Measurements from ENCODE around the gene SLC15A4.

Gene SLC15A4

GRCh38 chr12:128820723-128821432 is 2.9 kb downstream of the SLC15A4 start (continued):
- TF ChIP-seq TSHZ2 (CRISPR knock-in tag; IDR thresholded peaks at IDR 0.05), result no peak

DNA sequence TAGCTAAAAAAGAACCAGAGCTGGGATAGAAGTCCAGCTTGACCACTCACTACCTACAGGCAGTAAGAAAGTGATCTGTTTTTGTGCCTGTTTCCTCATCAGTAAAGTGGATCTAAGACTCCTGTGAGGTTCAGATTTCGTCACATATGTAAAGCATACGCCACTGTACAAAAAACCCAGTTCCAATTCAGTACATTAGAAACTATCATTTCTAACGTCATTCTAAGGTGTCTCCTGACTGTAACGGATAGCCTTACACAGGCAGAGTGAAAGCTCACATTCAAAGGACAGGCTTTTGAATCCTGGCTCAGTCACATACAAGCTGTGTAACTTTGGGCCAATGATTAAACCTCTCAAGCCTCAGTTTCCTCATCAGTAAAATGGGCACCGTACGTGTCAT is 3.5 kb downstream of the SLC15A4 start:
- no peak for ATAC-seq
- TF ChIP-seq RARB (CRISPR knock-in tag; IDR thresholded peaks at IDR 0.05) (no peak), CREB5 (CRISPR knock-in tag; IDR thresholded peaks at IDR 0.05; ENCODE audit: low read depth) (no peak), ZFP30 (CRISPR knock-in tag; IDR thresholded peaks at IDR 0.05) (no peak), TCF4 (CRISPR knock-in tag; IDR thresholded peaks at IDR 0.05; ENCODE audit: borderline replicate concordance) (no peak), ESRRG (CRISPR knock-in tag; IDR thresholded peaks at IDR 0.05) (no peak), BACH2 (CRISPR knock-in tag; IDR thresholded peaks at IDR 0.05; ENCODE audit: borderline replicate concordance) (no peak), TSHZ2 (CRISPR knock-in tag; IDR thresholded peaks at IDR 0.05) (no peak), ZFP3 (CRISPR knock-in tag; IDR thresholded peaks at IDR 0.05) (no peak), CSDC2 (CRISPR knock-in tag; IDR thresholded peaks at IDR 0.05) (no peak), ISL1 (CRISPR knock-in tag; IDR thresholded peaks at IDR 0.05) (no peak), SNAI2 (CRISPR knock-in tag; IDR thresholded peaks at IDR 0.05) (no peak), ZC3H10 (CRISPR knock-in tag; IDR thresholded peaks at IDR 0.05) (no peak)
- TF ChIP-seq, protein P1, sequence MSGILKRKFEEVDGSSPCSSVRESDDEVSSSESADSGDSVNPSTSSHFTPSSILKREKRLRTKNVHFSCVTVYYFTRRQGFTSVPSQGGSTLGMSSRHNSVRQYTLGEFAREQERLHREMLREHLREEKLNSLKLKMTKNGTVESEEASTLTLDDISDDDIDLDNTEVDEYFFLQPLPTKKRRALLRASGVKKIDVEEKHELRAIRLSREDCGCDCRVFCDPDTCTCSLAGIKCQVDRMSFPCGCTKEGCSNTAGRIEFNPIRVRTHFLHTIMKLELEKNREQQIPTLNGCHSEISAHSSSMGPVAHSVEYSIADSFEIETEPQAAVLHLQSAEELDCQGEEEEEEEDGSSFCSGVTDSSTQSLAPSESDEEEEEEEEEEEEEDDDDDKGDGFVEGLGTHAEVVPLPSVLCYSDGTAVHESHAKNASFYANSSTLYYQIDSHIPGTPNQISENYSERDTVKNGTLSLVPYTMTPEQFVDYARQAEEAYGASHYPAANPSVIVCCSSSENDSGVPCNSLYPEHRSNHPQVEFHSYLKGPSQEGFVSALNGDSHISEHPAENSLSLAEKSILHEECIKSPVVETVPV (CRISPR knock-in tag; IDR thresholded peaks at IDR 0.05), result no peak
- TF ChIP-seq, protein P2, sequence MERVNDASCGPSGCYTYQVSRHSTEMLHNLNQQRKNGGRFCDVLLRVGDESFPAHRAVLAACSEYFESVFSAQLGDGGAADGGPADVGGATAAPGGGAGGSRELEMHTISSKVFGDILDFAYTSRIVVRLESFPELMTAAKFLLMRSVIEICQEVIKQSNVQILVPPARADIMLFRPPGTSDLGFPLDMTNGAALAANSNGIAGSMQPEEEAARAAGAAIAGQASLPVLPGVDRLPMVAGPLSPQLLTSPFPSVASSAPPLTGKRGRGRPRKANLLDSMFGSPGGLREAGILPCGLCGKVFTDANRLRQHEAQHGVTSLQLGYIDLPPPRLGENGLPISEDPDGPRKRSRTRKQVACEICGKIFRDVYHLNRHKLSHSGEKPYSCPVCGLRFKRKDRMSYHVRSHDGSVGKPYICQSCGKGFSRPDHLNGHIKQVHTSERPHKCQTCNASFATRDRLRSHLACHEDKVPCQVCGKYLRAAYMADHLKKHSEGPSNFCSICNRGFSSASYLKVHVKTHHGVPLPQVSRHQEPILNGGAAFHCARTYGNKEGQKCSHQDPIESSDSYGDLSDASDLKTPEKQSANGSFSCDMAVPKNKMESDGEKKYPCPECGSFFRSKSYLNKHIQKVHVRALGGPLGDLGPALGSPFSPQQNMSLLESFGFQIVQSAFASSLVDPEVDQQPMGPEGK (CRISPR knock-in tag; IDR thresholded peaks at IDR 0.05; ENCODE audit: borderline replicate concordance), result no peak
- TF ChIP-seq, protein P3, sequence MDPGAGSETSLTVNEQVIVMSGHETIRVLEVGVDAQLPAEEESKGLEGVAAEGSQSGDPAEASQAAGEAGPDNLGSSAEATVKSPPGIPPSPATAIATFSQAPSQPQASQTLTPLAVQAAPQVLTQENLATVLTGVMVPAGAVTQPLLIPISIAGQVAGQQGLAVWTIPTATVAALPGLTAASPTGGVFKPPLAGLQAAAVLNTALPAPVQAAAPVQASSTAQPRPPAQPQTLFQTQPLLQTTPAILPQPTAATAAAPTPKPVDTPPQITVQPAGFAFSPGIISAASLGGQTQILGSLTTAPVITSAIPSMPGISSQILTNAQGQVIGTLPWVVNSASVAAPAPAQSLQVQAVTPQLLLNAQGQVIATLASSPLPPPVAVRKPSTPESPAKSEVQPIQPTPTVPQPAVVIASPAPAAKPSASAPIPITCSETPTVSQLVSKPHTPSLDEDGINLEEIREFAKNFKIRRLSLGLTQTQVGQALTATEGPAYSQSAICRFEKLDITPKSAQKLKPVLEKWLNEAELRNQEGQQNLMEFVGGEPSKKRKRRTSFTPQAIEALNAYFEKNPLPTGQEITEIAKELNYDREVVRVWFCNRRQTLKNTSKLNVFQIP (CRISPR knock-in tag; IDR thresholded peaks at IDR 0.05; ENCODE audit: borderline replicate concordance, low read depth), result no peak

All from SK-N-SH treated with all-trans-retinoic acid at 6 μM for 48 hours (cell line).